ENCODE results near the gene SLC5A6. TPM values are rescaled to one million over a fixed set of nuclear protein-coding genes. Genes with fewer than 3 reads are reported as not detected.

SLC5A6 gene
- polyA plus RNA-seq, 4 donors = 19.9 to 48.4 (median 35.2) TPM

DNA sequence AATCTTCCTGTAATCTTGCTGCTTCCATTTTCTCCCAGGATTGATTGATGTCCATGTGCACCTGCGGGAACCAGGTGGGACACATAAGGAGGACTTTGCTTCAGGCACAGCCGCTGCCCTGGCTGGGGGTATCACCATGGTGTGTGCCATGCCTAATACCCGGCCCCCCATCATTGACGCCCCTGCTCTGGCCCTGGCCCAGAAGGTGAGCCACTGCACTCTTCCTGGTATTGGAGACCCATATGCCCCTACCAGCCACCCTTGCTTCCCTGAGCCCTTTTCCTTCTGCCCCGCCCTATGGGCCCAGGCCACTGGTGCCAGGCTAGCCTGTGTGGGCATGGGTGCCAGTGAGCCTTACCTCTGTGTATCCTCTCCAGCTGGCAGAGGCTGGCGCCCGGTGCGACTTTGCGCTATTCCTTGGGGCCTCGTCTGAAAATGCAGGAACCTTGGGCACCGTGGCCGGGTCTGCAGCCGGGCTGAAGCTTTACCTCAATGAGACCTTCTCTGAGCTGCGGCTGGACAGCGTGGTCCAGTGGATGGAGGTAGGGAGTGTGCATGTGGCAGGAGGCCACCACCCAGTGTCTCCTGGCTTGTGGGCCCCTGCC is 25.4 kb upstream of the SLC5A6 start:
- DNase-seq (ENCODE audit: low read depth in 4 of 4, low spot score in 3 of 4) = no peak

DNA sequence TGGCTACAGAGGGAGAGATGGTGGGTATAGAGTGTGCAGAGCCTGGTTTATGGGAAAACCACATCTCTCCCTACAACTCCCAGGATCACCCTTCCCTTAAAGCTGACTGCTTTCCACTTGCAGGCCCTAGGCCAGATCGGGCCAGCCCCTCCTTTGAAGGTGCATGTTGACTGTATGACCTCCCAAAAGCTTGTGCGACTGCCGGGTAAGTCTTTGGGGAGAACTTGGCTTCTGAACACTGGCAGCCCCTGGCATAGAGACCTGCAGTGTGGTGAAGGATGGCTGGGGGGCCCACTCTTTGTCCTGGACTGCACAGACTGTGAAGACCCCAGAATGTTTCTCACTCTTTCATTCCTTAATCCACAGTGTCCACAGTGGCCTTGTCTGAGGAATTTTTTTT is 24.6 kb upstream of the SLC5A6 start:
- no peak for DNase-seq (ENCODE audit: low read depth in 4 of 4, low spot score in 3 of 4)

DNA sequence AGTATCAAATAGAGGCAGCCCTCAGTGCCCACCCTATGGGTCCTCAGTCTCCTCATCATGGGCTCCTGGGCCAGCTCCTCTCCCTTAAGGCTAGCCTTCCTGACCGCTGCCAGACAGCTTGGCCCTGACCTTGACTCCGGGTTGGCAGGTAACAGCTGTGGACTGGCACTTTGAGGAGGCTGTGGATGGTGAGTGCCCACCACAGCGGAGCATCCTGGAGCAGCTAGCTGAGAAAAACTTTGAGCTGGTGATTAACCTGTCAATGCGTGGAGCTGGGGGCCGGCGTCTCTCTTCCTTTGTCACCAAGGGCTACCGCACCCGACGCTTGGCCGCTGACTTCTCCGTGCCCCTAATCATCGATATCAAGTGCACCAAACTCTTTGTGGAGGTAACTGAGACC is 24.1 kb upstream of the SLC5A6 start:
- DNase-seq (ENCODE audit: low read depth in 4 of 4, low spot score in 3 of 4) = no peak

DNA sequence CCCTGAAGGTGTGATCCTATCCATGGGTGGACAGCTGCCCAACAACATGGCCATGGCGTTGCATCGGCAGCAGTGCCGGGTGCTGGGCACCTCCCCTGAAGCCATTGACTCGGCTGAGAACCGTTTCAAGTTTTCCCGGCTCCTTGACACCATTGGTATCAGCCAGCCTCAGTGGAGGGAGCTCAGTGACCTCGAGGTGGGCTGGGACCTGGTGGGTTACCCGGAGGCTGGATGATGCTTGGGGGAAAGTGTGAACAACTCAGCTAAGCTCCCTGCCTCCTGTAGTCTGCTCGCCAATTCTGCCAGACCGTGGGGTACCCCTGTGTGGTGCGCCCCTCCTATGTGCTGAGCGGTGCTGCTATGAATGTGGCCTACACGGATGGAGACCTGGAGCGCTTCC is 21.3 kb upstream of the SLC5A6 start:
- DNase-seq (ENCODE audit: low read depth in 4 of 4, low spot score in 3 of 4) = no peak

DNA sequence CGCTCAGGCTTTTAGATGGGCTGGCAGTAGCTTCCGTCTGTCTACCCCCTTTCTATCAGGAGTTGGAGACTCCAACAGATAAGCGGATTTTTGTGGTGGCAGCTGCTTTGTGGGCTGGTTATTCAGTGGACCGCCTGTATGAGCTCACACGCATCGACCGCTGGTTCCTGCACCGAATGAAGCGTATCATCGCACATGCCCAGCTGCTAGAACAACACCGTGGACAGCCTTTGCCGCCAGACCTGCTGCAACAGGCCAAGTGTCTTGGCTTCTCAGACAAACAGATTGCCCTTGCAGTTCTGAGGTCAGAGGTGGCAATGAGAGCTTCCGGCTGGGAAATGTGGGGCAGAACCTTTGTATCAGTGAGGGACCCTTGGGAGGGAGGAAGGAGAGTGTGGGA is 19.9 kb upstream of the SLC5A6 start:
- no peak for DNase-seq (ENCODE audit: low read depth in 4 of 4, low spot score in 3 of 4)

DNA sequence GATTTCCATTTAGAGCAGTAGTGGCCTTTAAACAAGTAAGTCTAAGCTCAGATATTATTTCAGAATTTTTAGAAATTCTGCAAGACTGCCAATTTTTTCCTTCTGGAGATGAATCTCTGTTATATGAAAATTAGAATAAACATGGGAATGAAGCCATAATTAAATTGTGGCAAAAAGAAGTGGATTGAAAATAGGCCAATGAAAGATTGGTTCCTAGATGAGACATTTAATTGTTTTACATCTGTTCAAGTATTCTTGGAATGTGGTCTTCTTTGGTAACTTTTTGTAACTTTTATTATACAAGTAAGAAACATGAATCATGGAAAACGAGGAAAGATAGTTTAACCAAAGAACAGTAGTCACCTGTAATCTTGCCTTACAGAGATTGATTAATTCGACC is 15.4 kb upstream of the SLC5A6 start:
- DNase-seq (ENCODE audit: low read depth in 4 of 4, low spot score in 3 of 4) = no peak

DNA sequence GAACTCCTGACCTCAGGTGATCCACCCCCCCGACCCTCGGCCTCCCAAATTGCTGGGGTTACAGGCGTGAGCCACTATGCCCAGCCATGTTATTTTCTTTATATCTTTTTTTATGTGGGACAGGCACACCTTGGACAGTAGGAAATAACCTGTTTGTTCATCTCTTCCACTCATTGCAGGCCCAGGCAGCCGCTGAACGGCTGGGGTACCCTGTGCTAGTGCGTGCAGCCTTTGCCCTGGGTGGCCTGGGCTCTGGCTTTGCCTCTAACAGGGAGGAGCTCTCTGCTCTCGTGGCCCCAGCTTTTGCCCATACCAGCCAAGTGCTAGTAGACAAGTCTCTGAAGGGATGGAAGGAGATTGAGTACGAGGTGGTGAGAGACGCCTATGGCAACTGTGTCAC is 13.5 kb upstream of the SLC5A6 start:
- DNase-seq (ENCODE audit: low read depth in 4 of 4, low spot score in 3 of 4) = no peak

DNA sequence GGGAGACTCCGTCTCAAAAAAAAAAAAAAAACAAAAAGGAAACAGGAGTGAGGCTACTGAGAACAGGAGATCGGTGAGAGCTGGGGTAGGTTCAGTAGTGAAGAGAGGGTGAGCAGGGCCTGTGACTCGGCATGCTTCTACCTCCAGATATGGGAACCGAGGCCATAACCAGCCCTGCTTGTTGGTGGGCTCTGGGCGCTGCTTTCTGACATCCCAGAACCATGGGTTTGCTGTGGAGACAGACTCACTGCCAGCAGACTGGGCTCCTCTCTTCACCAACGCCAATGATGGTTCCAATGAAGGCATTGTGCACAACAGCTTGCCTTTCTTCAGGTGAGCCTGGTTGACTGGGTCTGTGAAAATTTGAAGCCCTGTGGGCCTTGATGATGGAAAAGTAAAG is 11.3 kb upstream of the SLC5A6 start:
- no peak for DNase-seq (ENCODE audit: low read depth in 4 of 4, low spot score in 3 of 4)

DNA sequence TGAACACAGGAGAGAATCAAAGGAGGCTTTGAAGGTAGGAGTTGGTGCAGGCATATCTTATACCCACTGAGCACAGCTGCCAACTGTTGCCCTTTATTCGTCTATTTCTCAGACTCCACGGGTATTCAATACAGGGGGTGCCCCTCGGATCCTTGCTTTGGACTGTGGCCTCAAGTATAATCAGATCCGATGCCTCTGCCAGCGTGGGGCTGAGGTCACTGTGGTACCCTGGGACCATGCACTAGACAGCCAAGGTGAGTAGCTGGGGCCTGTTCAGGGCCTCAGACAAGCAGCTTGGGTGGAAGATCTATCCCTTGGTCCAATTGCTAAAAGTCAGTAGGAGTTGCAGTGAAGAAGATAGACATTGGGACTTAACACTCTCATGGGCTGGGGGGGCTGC is 10.3 kb upstream of the SLC5A6 start:
- no peak for DNase-seq (ENCODE audit: low read depth in 4 of 4, low spot score in 3 of 4)

DNA sequence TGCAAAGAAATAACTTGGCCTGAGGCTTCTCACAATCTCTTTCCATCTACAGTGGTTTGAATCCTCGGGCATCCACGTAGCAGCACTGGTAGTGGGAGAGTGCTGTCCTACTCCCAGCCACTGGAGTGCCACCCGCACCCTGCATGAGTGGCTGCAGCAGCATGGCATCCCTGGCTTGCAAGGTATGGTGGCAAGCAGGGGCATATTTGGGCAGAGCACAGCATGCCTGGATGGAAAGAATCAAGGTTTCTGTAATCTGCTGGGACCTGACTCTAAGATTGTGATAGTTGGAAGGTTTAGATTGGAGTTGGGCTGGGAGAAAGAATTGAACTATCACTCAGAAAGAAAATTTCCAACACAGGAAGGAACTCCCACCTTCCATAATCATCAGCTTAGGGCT is 9.1 kb upstream of the SLC5A6 start:
- DNase-seq (ENCODE audit: low read depth in 4 of 4, low spot score in 3 of 4) = no peak

DNA sequence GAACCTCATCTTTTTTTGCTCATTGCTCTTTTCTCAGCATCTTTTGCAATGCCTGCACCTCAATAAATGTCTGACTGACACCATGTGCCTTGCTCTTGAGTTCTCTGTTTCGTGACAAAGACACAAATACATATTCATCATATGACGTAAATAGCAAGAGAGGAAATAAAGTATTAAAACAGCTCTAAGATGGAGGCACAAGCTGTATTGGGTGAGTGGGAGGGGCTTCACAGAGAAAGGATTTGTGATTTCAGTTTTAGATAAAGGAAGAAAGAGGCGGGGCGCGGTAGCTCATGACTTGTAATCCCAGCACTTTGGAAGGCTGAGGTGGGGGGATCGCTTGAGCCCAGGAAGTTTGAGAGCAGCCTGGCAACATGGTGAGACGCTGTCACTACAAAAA is 8.0 kb upstream of the SLC5A6 start:
- no peak for DNase-seq (ENCODE audit: low read depth in 4 of 4, low spot score in 3 of 4)

DNA sequence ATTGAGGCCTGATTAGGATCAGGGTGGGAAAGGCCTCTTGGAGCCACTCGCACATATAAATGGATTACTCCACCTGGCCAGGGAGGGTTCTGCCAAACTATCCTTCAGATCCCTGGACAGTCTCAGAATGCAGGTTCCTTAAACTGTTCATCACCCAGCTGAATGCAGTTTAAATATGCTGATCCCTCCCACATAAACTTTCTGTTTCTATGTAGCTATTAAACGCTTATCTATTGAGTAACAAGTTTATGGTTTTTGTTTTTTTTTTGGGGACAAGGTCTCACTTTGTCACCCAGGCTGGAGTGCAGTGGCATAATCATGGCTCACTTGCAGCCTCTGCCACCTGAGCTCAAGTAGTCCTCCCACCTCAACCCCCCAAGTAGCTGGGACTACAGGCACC is 7.0 kb upstream of the SLC5A6 start:
- DNase-seq (ENCODE audit: low read depth in 4 of 4, low spot score in 3 of 4) = no peak

DNA sequence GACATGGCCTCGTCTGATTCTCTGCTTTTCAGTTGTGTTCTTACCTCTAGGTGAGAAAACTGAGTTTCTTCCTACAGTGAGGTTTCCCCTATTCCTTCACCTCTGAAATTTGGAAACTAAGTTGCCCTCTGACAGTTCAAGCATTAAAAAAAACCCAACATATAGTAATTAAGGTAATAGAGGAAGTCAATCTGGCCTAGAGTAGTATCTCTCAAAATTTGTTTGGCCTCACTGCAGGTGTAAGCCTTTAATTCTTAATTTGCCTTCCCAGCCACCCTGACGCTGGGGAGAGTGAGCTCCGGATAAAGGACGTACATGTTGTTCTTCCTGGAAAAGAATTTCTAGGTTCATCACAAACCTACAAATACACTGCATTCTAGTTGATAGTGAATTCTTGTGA is 6.5 kb upstream of the SLC5A6 start:
- no peak for DNase-seq (ENCODE audit: low read depth in 4 of 4, low spot score in 3 of 4)

DNA sequence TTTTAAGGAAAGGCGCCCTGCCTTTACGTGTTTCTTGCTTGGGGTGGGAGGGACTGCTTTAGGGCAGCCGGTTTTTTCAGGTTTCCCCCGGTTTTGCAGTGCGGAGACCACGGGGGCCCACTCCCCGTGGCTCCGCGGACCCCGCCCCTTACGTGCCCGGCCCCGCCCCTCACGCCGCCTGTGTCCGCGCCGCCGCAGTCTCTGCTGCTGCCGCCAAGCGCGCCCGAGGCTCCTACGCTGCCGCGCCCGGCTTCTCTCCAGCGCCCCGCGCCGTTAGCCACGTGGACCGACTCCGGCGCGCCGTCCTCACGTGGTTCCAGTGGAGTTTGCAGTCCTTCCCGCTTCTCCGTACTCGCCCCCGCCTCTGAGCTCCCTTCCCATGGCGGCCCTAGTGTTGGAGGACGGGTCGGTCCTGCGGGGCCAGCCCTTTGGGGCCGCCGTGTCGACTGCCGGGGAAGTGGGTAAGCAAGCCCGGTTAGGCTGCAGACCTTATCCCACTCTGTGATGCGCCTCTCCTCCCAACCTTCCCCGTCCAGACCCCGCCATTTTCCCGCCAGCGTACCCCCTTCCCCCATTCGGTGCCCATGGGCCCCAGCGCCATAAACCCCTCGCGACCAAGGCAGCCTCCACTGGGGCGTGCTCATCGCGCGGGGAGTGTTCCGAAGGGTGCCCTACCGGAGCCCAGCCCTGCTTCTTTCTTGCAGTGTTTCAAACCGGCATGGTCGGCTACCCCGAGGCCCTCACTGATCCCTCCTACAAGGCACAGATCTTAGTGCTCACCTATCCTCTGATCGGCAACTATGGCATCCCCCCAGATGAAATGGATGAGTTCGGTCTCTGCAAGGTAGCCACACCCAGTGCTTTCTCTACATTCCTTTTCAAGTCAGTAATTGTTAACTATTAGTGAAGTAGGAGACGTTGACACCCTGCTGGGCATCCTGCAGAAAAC is 5.4 kb upstream of the SLC5A6 start, which contains the start of gene CAD:
Gene CAD, plus strand, starts transcription at position 197 of the 949 bp plus-strand sequence. Its CDS starts 183 bp downstream, at position 380.
- peak; percentile 56 to 60 (median 58) for DNase-seq (ENCODE audit: low read depth in 4 of 4, low spot score in 3 of 4)

DNA sequence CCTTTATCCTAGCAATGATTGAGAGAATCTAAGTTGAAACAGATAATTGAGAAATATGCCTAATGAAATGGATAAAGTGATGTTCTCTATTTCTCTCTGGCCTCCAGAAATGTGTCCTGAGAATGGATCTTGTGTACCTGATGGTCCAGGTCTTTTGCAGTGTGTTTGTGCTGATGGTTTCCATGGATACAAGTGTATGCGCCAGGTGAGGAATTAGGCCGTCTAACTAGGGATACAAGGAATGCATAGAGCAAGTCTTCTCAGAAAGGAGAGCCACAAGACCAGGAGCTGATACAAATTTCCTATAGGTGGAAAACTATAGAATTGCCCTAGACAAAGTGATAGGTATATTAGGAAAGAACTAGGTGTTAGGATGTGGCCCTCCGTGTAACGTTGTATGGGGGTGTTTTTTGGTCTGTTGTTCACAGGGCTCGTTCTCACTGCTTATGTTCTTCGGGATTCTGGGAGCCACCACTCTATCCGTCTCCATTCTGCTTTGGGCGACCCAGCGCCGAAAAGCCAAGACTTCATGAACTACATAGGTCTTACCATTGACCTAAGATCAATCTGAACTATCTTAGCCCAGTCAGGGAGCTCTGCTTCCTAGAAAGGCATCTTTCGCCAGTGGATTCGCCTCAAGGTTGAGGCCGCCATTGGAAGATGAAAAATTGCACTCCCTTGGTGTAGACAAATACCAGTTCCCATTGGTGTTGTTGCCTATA is 4.5 kb upstream of the SLC5A6 start:
- DNase-seq (ENCODE audit: low read depth in 4 of 4, low spot score in 3 of 4) = no peak

DNA sequence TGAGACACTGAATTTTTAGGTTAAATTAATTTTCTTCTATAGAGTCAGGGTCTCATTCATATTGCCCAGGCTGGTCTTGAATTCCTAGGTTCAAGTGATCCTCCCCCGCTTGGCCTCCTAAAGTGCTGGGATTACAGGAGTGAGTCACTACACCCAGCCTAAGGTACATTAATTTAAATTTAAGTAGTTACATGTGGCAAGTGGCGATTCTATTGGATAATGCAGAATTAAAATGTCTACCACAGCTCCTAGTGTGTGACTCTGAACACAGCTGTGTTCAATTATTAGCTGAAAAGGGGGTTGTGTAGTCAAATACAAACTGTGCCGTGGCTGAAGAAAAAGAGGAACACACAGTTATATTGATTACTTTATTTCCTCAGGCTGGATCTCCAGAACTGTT is 2.9 kb upstream of the SLC5A6 start:
- no peak for DNase-seq (ENCODE audit: low read depth in 4 of 4, low spot score in 3 of 4)

DNA sequence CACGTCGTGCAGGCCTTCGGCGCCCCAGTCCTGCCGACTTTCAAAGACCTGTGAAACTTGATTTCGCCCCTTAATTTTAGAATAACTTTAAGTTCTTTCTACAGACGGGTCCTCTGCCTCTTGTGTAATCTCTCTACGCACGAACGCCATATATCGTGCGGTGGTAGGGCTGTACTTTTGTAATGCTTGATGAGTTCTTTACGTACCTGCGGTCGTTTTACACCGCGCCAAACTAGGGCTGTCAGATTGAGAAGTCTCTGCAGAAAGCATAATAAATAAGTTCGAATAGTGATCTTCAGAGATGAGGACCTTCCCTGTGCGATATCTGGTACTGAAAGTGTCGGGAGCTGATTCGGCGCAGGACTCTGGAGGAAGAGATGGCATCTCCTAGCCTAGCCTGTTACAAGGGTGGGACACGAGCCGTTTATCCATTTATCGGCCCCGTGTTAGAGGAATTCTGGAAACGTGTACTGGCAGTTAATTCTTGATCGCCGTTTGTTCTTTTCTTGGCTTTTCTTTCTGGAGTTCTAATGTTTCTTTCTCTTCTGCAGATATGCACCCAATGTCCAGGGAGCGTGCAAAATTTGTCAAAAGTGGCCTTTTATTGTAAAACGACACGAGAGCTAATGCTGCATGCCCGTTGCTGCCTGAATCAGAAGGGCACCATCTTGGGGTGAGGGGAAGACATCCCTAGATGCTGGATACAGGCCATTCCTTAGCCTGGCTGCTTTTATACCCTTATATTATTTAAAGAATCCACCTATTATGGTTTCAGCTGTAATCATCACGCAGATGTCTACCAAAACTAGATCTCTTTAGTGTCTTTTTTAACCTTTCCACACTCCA is 781 bp upstream of the SLC5A6 start:
- DNase-seq (ENCODE audit: low read depth in 4 of 4, low spot score in 3 of 4) = peak in 2 of 4 donors; percentile 20 to 33

DNA sequence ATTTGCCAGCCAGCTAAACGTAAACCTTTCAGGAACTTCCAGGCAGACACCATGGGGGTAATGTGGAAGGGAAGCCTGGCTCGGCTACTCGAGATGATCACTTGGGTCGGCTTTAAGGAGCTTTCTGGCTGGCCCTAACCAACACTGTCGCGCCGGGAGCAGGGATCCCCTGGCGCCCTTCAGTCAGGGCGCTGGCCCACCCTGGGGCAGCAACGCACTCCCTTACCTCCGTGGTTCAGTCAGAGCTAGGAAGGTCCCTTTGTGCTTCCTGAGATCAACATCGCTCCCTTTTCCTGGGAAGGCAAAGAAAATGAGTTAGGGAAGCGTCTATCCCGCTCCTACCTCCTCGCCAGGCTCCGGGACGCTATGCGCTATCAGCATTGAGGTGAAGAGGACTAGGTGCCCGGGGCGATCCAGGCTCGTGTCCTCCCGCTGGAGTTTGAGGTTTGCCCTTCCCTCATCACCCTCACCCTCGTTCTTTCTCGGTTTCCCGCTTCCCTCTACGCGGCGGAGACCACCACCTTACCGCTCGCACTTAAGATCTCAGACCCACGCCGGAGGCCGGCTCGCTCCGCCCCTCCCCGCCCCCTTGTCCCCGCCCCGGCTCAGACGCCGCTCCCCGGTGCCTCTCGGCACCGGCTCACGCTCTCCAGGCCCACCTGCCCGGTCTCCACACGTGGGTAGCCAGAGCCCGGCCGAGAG is 676 bp downstream of the SLC5A6 start:
- DNase-seq (ENCODE audit: low read depth in 4 of 4, low spot score in 3 of 4) = peak in 1 of 4 donors; percentile 31

DNA sequence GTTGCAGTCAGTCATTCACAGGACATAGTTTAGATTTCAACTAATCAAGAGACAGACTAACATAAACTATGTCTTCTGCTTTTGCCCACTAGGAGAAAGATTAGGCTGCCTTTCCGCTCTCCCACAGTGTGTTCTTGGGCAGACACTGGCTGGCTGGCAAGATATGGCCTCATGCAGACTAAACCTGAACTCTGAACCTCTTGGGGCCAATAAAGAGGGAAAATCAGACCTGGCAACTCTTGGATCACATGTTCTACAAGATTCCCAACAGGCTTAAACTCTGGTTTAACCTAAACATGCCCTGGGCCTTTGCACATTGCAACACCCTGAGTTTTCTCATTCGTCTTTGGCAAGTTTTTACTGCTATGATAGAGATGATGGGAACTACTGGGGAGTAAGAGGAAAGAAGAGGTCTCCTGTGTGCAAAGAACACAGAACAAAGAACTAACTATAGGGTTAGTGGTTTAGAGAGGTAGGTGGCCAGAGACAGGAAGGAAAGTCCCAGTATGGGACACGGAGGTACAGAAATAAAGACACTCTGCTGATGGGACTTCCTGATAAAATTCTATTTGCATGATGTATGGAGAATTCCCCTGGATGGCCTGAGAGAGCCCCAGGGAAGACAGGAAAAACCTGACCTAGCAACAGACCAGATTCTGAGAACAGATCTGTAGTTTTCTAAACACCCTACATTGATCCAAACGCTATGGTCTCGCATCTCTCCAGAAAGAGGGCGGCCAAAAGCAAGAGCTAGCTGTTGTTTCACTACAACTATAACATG is 2.3 kb downstream of the SLC5A6 start:
- DNase-seq (ENCODE audit: low read depth in 4 of 4, low spot score in 3 of 4) = no peak

Data from left renal pelvis (tissue), 4 donors.